Measurements from ENCODE around the gene SNCB. TPM values are rescaled to one million over a fixed set of nuclear protein-coding genes. Genes with fewer than 3 reads are reported as not detected.

The SNCB gene
- total RNA-seq (2022; extraction: Qiagen RNA extraction; ENCODE audit: low read depth): 0.56 to 1.5 TPM (median 0.94 TPM) in 5 replicates

DNA sequence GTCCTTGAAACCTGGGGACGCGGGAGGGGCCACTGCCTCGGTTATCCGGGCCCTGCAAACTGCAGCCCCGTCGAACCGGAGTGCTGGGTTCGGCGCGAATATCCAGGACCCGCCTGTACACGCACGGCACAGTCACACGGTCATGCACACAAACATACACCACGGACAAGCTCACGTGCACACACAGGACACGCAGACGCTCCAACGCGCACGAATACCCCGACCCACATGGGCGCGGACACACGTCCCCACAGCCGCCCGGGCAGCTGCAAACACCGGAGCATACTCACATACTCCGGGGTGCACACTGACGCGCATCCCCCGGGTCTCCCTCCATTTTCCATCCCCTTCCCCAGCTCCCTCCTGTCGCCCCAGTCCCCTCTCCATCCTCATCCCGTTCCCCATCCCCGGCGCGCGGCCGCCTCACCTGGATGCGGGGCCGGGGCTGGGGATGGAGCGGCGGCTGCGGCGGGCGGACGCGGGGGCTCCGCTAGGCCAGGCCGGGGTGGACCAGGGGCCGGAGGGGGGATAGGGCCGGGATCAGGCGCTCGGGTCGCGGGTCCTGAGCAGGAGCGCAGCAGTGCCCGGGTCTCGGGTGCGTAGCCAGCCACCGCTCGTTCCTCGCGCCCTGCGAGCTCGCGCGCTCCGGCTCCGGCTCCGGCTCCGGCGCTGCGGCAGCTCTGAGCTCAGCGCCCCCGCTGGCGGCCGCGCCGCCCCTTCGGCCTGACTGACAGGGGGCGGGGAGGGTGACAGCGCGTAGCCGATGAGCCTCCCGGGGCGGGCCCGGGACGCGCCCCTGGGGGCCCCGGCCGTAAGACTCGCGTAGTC is at the start of gene SNCB, which contains the start of gene EIF4E1B:
SNCB (minus strand) TSS at position 682 of the 828 bp plus-strand sequence. CDS start 880 bp downstream, outside the sequence.
EIF4E1B (plus strand) TSS at position 823 of the 828 bp plus-strand sequence. CDS start 12,113 bp downstream, outside the sequence.

DNA sequence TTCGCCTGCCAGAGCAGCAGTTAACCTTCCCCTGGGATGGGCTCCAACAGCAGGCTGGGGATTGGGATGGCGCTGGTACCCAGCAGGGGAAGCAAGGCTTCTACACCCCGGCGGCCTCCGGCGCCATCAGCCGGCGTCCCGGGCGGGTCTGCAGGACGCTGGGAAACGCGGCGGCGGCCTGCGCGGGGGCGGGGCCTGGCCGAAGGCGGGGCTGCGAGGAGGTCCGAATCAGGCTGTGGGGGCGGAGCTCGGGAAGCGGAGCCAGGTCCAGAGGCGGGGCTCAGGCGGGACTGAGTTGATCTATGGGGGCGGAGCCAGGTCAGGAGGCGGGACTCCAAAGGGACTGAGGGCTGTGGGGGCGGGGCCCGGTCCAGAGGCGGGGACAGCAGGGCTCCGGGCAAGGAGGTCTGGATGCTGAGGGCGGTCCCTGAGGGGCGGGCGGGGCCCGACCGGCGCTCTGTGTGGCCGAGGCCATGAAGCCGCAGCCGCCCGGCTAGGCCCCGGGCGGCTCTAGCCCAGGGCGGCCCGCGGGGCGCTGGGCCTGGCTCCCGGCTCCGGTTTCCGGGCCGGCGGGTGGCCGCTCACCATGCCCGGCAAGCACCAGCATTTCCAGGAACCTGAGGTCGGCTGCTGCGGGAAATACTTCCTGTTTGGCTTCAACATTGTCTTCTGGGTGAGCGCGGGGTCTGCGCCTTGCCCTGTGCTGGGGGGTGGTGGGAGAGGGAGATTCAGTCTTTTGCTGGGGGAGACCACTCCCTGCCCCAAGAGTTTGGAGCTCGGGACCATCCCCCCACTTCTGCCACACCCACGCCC is 16.9 kb upstream of the SNCB start, which contains the start of gene TSPAN17:
TSPAN17 (plus strand) TSS at position 455 of the 813 bp plus-strand sequence; CDS start at position 587, 132 bp downstream.

DNA sequence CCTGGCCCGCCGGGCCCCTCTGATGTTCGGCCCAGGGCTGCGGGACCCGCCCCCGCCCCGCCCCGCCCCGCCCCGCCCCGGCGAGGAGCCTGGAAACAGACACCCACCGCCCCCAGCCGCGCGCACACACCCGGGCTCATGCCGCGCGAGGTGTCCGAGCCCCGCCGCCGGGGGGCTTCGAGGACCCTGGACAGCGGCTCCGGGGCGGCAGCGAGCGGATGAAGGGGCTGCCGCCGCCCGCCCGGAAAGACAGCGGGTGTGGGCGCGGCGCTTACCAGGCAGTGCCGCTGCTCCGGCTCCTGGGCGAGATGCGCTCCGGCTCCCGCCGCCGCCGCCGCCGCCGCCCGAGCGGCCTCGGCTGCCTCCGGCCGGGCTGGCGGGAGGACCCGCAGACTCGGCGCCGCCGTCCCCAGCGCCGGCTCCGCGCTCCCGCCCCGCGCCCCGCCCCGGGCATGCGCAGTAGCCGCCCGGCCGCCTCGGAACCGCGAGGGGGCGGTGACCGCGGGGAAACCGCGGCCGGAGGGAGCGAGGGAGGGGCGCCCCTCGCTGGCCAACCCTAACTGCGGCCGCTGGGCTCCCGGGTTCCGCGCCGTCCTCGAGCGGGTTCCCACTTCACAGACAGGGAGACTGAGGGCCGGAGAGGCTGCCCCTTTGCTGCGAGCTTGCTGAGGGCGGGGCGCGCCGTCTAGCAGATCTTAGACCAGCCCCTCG is 20.5 kb downstream of the SNCB start, which contains the start of gene GPRIN1:
GPRIN1 (minus strand) TSS at position 433 of the 711 bp plus-strand sequence. CDS start 10,322 bp downstream, outside the sequence.

Other genes with a start within 250 kb of the SNCB start
- gene NOP16, start 241.9 kb downstream of the SNCB start, total RNA-seq (2022; extraction: Qiagen RNA extraction; ENCODE audit: low read depth): 122 to 165 TPM (median 125 TPM) in 5 replicates
- gene HIGD2A, start 241.8 kb downstream of the SNCB start, total RNA-seq (2022; extraction: Qiagen RNA extraction; ENCODE audit: low read depth): 241 to 283 TPM (median 256 TPM) in 5 replicates
- gene CLTB, start 214.0 kb downstream of the SNCB start, total RNA-seq (2022; extraction: Qiagen RNA extraction; ENCODE audit: low read depth): 72.7 to 115 TPM (median 107 TPM) in 5 replicates
- gene FAF2, start 182.1 kb downstream of the SNCB start, total RNA-seq (2022; extraction: Qiagen RNA extraction; ENCODE audit: low read depth): 43.3 to 53.6 TPM (median 47.4 TPM) in 5 replicates
- 27.4 to 45.9 TPM (median 39.2 TPM) in 5 replicates for gene RNF44, start 93.1 kb downstream of the SNCB start, total RNA-seq (2022; extraction: Qiagen RNA extraction; ENCODE audit: low read depth)
- gene CDHR2, start 81.2 kb downstream of the SNCB start, total RNA-seq (2022; extraction: Qiagen RNA extraction; ENCODE audit: low read depth): 0.02 to 0.13 TPM (median 0.06 TPM) in 5 replicates
- gene GPRIN1, start 20.4 kb downstream of the SNCB start, total RNA-seq (2022; extraction: Qiagen RNA extraction; ENCODE audit: low read depth): 7.3 to 10.2 TPM (median 8.8 TPM) in 5 replicates
- gene EIF4E1B, start 141 bp upstream of the SNCB start, total RNA-seq (2022; extraction: Qiagen RNA extraction; ENCODE audit: low read depth): not detected in 5 replicates
- gene TSPAN17, start 16.9 kb upstream of the SNCB start, total RNA-seq (2022; extraction: Qiagen RNA extraction; ENCODE audit: low read depth): 55.7 to 67.2 TPM (median 61.9 TPM) in 5 replicates
- 0.13 to 0.41 TPM (median 0.27 TPM) in 5 replicates for gene UNC5A, start 180.0 kb upstream of the SNCB start, total RNA-seq (2022; extraction: Qiagen RNA extraction; ENCODE audit: low read depth)